HG02759 (cell line): Measurements from ENCODE around the gene TNFSF13B.
"Not testable (repeated sequence)": the region's sequence is repeated elsewhere in the genome, so short reads cannot be mapped to it uniquely, and the experiment has no call there.

Source experiments
- ATAC-seq: cut with Tn5 transposase; IDR thresholded peaks from one replicate; pipeline ENCODE4 v1.9.1; 2021; ENCODE audit warnings: mild to moderate bottlenecking, moderate library complexity; ENCODE audit not compliant: unreplicated experiment

Gene TNFSF13B

DNA sequence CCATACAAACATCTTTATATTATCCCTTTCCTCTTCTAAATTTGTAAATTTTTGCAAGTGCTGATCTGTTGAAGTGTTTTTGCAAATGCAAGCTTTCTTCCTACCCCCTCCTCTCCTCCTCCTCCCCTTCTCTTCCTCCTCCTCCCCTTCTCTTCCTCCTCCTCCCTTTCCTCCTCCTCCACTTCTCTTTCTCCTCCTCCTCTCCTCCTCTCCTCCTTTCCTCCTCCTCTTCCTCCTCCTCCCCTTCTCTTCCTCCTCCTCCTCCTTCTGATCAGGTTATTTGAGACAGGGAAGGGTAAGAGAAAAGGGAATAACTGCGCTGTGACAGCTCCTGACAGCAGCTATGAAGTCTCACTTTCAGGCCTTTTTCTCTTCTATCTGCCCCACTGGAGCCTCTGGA lies 8.9 kb downstream of the TNFSF13B start:
- ATAC-seq, result no peak

DNA sequence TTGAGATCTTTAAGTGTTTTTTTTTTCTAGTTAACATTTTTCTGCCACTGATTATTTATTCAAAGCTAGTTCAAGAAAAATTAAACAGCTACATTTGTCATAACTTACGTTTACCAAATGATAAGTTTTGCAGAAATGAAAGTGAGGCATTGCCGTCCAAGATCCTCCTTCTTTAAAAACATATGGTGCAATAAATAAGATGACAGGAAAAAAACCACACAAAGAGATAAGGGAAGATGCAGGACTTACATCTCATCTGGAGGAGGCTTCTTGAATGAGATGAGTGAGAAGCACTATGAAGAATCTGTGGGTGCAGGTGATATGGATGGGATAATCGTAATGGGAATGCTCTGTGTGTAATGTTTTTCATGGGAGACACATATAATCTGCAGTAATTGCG lies 12.4 kb downstream of the TNFSF13B start:
- no peak for ATAC-seq

DNA sequence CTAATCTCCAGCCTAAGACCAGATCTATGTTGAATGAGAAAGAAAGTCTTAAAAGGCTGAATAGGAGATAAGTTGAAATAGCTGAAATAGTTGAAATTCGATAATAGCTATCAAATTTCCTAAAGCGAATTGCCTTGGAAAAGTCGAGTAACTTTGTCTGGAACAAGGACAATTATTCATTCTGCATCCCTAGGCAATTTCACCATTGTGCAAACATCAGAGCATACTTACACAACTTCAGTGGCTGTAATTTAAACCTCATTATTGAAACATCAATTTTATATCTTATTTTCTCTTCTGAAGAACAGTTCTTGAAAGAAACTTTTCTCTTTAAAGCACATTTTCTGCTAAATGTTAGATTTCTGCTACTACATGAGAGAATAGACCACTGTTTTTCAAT lies 13.6 kb downstream of the TNFSF13B start:
- ATAC-seq, result no peak

DNA sequence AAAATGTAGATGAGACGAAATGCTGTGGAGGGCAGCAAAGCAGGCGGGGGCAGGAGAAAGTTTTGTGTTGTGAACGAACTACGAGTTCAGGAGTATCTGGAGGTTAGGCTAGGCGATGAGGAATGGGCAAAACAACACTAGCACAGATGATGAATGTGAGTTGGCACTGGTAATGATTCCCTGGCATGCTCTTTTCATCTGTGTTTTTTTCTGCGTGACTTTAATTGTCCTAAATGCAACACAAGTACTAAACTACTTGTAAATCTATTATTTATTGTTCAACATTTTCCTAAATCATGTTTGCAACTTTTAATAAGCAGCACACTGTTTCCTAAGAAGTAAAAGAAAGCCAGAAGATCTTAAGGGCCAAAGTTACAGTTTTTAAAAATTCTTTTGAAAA lies 19.2 kb downstream of the TNFSF13B start:
- ATAC-seq, result no peak

DNA sequence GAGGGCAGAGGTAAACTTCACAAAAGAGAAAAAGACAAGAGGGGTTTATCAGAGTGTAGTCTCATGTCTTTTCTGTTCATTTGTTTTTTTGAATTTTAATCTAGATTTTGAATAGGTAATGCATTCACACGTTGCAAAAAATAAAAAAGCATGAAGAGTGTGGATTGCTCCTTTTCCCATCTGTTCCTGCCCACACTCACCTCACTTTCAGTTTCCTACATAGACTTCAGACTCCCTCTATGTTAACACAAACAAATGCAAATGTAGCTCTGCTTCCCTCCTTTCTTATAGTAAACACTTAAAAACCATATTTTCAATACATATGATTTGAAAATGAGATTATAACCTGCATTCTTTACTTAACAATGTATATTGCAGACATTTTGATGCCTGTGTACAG lies 20.3 kb downstream of the TNFSF13B start:
- ATAC-seq, result no peak

DNA sequence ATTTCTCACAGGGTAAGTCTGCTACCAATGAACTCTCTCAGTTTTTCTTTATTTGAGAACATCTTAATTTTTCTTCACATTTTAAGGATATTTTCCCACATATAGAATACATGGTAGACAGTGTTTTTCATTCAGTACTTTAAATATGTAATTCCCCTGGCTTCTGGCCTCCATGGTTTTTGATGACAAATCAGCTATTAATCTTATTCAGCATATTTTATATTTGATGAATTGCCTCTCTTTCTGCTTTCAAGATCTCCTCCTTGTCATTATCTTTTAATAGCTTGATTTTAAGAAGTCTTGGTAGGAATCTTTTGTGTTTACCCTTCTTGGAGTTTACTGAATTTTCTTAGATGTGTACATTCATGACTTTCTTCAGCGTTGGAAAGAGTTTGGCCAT lies 27.6 kb downstream of the TNFSF13B start:
- no peak for ATAC-seq

DNA sequence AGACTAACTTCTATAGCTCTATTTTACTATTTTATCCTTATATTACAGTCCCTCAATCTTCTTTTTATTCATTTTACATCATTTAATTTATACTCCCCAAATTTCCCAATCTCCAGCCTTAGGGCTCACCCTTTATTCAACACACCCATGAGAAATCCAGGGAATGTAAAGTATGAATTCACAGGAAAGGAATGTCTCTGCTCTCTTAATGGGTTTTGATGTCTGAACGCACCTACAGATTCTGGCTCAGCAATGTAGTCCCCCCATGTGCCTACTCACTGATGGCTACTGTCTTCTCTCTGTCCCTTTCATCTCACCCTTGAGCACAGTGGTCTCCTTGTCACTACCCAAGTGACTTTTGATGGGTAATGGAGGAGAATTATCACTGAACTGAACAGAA lies 32.8 kb downstream of the TNFSF13B start:
- no peak for ATAC-seq

DNA sequence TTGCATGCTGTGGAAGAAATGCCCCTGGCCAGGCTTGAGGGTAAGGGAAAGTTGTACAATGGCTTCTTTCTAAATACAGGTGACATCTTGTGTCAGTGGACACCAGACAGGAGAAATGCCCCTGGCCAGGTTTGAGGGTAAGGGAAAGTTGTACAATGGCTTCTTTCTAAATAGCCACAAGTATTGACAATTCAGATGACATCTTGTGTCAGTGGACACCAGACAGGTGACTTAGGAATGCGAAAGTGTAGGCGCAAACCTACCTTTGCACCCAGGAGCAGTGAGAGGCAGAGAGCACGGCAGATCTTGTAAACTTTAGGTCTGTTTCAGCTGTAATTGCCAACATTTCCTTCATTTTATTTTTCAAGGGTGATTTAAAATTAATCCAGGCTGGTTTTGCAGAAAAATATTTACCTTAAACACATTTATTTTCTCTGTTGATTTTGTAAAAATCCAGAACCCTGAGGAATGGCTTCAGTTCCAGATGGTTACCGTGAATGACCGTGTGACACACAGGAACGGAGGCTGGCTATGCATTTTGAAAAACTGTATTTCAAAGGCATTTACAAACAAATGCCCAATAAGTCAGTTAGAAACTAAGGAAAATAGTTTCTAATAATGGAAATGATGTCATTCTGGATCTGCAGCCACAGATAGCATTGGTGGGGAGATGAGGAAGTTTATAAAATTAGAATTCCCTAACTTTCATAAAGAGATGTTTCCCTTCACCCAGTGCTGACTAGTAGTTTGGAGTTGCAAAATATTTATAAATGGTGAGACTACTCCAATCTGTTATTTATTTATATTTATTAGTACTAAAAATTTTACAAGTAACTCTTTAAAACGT lies 34.9 kb downstream of the TNFSF13B start:
- ATAC-seq, result no peak

DNA sequence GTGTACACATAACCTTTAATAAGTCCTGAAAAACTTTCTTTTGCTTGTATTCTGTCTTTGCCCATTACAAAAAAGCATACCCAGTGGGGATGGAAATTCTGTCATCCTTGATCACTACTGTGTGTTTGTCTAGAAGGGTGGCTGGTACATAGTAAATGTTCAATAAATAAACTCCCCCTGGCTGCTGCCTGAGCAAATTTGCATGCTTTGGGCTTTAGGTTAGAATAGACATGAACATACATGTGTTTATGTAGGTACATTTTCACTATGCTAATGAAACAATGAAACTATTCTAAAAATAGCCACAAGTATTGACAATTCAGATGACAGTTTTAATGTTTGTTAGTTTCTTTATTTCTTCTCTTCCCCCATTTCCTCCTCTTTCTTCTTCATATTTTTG lies 36.1 kb downstream of the TNFSF13B start:
- no peak for ATAC-seq

DNA sequence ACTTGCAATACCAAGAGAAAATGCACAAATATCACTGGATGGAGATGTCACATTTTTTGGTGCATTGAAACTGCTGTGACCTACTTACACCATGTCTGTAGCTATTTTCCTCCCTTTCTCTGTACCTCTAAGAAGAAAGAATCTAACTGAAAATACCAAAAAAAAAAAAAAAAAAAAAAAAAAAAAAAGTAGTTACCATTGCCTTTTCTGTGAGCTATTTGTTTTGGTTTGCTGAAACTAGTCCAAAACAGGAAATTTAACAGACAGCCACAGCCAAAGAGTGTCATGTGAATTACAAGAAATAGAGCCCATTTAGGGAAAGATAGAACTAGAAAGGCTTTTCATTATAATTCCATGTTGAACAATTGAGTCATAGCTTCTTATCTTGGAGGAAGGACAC lies 37.3 kb downstream of the TNFSF13B start:
- ATAC-seq, result no peak

DNA sequence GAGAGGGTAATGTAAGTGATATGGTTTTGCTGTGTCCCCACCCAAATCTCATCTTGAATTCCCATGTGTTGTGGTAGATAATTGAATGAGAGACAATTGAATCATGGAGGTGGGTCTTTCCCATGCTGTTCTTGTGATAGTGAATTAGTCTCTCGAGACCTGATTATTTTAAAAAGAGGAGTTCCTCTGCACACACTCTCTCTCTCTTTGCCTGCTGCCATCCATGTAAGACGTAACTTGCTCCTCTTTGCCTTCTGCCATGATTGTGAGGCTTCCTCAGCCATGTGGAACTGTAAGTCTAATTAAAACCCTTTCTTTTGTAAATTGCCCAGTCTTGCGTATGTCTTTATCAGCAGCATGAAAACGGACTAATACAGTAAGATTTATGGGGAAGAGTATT lies 42.1 kb downstream of the TNFSF13B start:
- not testable (repeated sequence) for ATAC-seq

DNA sequence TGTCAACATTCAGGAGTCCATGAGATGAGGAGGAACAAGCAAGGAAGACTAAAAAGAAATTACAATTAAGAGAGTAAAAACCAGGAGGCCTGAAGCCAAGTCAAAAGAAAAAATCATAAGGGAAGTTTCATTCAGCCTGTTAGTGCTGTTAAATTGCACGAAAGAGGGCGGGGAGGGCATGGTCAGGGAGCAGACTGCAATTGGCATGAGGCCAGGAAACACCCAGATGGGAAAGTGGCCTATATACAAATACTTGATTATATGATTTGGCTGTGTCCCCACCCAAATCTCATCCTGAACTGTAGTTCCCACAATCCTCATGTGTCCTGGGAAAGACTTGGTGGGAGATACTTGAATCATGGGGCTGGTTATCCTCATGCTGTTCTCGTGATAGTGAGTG lies 43.9 kb downstream of the TNFSF13B start:
- ATAC-seq, result no peak

DNA sequence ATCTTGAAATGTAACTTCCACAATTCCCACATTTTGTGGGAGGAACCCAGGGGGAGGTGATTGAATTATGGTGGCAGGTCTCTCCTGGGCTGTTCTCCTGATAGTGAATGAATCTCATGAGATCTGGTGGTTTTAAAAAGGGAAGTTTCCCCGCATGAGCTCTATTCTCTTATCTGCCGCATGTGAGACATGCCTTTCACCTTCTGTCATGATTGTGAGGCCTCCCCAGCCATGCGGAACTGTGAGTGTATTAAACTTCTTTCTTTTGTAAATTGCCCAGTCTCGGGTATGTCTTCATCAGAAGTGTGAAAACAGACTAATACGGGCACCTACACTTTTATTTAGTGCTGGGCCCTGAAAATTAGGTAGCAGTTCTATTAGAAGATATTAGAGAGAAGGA lies 45.8 kb downstream of the TNFSF13B start:
- peak; percentile 85 for ATAC-seq

DNA sequence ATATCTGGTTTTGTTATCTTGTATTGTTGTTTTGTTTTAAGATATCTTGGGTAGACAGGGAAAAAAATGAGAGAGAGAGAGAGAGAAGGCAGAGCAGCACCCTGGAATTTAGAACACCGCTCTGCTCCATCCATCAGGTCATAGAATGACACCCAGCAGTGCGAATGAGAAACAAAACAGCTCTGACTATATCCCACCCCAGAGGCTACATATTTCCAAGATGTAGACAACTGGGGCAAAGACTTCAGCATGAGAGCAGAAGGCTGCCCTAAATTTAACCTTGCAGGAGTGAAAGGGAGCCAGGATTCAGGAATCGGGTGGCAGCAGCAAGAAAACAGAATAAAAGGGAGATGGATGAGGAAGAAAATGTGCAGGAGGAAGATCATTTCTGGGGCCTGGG lies 46.5 kb downstream of the TNFSF13B start:
- ATAC-seq, result peak; percentile 4

DNA sequence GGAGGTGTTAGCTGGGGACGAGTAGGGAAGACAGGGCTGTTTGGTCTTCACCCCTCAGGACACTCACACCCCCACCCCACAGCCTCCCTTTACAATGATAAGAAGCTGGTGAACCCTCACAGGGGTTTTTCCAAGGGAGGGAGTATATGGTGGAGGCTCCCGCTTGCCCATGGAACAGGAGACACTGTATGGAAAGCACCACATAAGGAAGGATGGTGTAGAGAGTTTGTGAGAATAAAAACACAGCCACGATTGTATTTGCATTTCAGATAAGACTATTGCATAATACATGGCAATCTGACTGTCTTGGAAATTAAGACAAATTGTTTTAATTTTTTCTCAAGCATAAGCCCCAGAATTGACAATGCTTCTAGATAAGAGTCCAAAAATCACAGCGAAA lies 46.9 kb downstream of the TNFSF13B start:
- no peak for ATAC-seq

DNA sequence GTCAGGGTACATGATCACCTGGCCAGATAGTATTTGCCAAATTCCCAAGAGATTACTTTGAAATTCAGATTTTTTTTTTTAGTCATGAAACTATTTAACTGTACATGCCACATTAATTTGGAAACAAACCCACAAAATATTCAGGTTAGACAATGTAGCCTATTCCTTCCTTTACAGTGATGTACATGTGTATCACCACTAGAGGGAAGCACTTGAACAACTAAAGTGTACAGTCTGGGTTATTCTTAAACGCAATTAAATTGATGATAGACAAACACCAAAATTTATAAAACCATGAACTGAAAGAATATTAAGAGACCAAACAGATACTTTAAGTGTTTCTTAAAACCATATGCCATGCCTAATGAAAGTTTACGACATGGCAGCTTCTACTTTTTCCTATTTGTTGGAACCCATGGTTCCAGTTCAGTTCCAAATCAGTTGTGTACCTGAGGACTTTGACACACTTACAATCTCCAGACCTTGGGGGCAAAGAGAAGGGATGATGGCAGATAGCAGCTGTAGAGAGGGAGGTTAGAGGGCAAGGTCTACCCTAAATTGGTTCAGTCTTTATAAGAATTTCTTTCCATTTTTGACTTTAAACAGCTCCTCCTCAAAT lies 52.8 kb downstream of the TNFSF13B start:
- ATAC-seq, result peak; percentile 78

DNA sequence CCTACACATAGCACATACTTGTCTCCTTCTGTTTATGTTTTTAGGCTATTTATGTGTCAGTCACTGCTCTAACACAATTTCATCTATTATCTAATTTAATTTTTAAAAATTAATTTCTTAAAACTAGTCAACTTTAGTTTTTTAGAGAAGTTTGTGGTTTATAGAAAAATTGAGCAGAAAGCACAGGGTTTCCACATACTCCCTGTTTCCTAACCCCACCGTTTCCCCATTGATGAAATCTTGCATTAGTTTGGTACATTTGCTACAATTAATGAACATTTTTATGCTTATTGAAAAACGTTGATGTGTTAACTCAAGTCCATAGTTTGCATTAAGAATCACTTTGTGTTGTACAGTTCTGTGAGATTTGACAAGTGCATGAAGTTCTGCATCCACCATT lies 53.5 kb downstream of the TNFSF13B start:
- ATAC-seq, result no peak

DNA sequence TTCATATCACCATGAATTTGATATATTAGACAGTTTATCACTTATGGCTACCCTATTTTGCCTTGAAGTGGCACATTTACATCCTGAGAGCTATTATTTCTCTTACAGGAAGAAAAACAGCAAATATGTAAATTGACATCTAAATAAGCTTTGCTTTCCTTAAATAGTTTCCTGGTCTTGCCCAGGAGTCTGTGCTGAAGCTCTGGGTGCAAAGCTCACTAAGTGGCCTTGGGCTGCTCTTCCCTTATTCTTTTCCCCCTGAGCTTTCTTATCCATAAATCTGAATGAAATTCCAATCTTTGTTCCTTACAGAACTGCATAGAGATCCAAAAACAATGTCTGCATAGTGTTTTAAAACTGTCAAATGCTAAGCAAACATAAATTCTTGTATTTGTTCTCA lies 56.3 kb downstream of the TNFSF13B start:
- ATAC-seq, result no peak

DNA sequence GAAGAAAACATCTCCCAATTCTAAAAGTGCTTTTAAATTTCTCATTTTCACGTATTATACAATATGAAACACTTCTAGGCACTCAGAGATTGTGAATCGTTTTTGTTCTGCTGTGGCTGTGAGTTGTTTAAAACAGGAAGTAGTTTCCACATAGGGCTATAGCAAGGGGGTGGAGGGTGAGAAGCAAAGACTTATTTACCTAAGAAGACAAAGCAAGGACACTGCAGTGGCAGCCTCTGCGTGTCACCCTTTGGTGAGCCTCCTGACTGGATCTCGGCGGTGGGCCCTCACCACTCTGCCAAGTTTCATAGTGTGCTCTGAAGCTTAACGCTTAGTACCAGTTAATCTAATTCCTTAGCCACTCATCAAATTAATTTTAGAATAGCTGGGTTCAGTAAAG lies 56.8 kb downstream of the TNFSF13B start:
- peak; percentile 83 for ATAC-seq

DNA sequence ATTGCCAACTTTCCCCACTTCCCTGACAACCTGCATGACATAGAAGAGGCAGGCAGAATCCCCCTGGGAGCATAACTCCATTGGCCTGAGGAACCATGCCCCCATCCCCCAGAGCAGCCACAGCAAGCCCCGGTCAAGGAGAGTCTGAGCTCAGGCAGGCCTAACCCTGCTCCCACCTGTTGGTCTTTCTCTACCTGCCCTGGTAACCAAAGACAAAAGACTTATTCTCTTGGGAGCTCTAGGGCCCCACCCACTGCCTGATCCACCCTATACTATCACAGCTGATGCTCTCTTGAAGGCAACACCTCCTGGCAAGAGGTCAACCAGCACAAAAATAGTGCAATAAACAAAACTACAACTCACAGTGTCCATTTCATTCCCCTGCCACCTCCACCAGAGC lies 59.3 kb downstream of the TNFSF13B start:
- no peak for ATAC-seq

DNA sequence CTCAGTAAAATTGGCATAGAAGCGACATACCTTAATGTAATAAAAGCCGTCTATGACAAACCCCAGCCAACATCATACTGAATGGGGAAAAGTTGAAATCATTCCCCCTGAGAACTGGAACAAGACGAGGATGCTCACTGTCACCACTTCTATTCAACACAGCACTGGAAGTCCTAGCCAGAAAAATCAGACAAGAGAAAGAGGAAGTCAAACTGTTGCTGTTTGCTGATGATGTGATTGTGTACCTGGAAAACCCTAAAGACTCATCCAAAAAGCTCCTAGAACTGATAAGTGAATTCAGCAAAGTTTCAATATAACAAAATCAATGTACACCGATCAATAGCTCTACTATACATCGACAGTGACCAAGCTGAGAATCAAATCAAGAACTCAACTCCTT lies 63.3 kb downstream of the TNFSF13B start:
- no peak for ATAC-seq

DNA sequence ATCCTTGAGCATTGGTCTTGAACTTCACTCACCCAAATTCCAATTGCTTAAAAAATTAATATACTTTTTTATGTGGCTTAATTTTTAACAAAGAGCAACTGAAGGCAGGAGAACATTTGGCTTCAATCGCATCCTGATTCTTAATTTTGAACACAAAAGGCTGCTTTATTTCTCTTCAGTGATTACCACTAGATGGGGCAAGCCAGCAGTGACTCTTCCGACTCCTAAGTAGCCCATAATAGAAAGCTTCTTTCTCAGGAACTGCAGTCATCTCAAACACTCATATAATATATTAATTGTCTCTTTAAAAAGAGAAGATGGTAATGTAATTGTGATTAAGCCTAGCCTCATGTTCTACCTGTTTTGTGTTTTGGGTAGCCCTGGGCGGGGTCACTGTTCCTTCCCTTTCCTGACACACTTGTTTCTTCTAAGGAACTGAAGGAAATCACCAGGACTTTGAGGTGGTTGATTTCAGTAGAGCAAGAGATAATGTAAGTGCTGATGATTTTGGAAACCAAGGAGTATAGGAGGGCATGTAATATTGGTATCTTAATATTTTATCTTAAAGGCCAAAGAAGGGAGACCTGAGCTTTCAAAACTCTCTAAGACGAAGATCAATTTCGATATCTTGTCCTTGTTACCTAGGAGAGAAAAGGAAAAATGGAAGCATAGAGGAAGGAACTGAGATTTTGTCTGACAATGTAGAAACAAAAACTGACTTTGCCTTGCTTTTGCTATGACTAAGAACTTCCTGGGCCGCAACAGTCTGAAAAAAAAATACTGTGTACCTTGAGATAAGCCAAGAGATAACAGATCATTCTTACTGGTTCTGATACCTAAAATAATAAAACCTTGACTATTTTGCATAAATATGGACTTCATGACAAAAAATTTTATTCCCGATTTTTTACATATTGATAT lies 73.1 kb downstream of the TNFSF13B start:
- ATAC-seq, result no peak
